Inflammatory macrophage treated with lipopolysaccharide for 4 hours (primary cell): ENCODE data around the gene ZFAND5.

ENCODE experiments used
- DNase-seq: peaks from one replicate; pipeline ENCODE4 v3.0.0-alpha.2; 2020

ZFAND5 gene

GRCh38 chr9:72364679-72365524 is at the start of gene ZFAND5:
Gene ZFAND5, minus strand, starts transcription at chr9:72365208. Its CDS starts 4,430 bp downstream, at chr9:72360778.
- peak; percentile 98 for DNase-seq

- peak; percentile 32 for DNase-seq
Measured at GRCh38 chr9:72412483-72413040, 47.6 kb upstream of the ZFAND5 start.

- no peak for DNase-seq
Measured at GRCh38 chr9:72410214-72410613, 45.2 kb upstream of the ZFAND5 start.

GRCh38 chr9:72407114-72407513 is 42.1 kb upstream of the ZFAND5 start:
- no peak for DNase-seq

- no peak for DNase-seq
Measured at GRCh38 chr9:72402744-72403143, 37.7 kb upstream of the ZFAND5 start.

- no peak for DNase-seq
Measured at GRCh38 chr9:72401396-72401795, 36.4 kb upstream of the ZFAND5 start.

- no peak for DNase-seq
Measured at GRCh38 chr9:72400866-72401265, 35.9 kb upstream of the ZFAND5 start.

GRCh38 chr9:72399391-72399790 is 34.4 kb upstream of the ZFAND5 start:
- no peak for DNase-seq

- DNase-seq: peak; percentile 68
Measured at GRCh38 chr9:72396247-72397091, 31.5 kb upstream of the ZFAND5 start.

GRCh38 chr9:72394066-72394465 is 29.1 kb upstream of the ZFAND5 start:
- DNase-seq: peak; percentile 78

GRCh38 chr9:72390907-72391306 is 25.9 kb upstream of the ZFAND5 start:
- DNase-seq: no peak

GRCh38 chr9:72386186-72386585 is 21.2 kb upstream of the ZFAND5 start:
- DNase-seq: no peak

- DNase-seq: no peak
Measured at GRCh38 chr9:72384710-72385485, 19.9 kb upstream of the ZFAND5 start.

- no peak for DNase-seq
Measured at GRCh38 chr9:72383978-72384709, 19.1 kb upstream of the ZFAND5 start.

- DNase-seq: no peak
Measured at GRCh38 chr9:72382405-72382804, 17.4 kb upstream of the ZFAND5 start.

GRCh38 chr9:72377041-72377440 is 12.0 kb upstream of the ZFAND5 start:
- no peak for DNase-seq

GRCh38 chr9:72371151-72371550 is 6.1 kb upstream of the ZFAND5 start:
- DNase-seq: no peak

GRCh38 chr9:72365525-72366256 is 683 bp upstream of the ZFAND5 start:
- DNase-seq: peak; percentile 86

GRCh38 chr9:72363908-72364678 is 915 bp downstream of the ZFAND5 start:
- DNase-seq: peak; percentile 69

GRCh38 chr9:72363236-72363635 is 1.8 kb downstream of the ZFAND5 start:
- DNase-seq: peak; percentile 62
